NCI-H2029 treated with DMSO at 0.1 percent for 48 hours (cell line): ENCODE measurements around the gene NR2C2AP.
"Not testable (repeated sequence)": the region's sequence is repeated elsewhere in the genome, so short reads cannot be mapped to it uniquely, and the experiment has no call there.

ENCODE experiments used
- DNase-seq: peaks from one replicate; lab custom pipeline; 2025; lab: John Stamatoyannopoulos, UW

Gene NR2C2AP, protein sequence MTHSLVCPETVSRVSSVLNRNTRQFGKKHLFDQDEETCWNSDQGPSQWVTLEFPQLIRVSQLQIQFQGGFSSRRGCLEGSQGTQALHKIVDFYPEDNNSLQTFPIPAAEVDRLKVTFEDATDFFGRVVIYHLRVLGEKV

DNA sequence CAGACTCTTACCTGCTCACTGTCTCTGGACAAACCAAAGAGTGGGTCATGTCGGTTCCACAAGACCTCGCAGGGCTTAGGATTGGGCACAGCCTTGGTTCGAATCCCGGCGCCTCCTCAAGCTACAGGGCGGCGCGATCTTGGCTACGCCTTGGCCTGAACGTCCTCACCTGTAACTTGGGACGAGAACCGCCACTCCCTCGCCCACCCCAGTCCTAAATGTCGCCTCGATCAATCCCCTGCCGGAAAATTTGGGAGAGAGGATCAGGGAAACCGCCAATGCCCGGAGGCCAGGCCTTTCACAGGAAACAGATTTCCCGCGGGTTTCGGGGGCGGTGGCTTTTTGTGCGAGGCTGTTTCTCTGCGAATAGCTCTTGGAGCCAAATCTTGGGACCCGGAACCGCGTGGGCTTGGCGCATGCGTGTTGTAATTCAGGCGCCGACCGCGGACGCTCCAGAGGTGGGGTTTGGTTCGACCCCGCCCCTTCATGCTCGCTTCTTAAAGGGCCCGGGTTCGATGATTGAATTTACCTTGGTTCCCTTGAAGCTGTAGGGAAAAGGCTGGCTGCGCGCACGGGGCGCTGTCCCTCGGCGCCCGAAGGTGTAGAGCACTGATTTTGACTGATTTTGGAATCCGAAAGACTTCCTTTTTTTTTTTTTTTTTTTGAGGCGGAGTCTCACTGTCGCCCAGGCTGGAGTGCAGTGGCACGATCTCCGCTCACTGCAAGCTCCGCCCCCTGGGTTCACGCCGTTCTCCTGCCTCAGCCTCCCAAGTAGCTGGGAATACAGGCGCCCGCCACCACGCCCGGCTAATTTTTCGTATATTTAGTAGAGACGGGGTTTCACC, at the start of gene NR2C2AP:
NR2C2AP (minus strand) TSS at position 403 of the 845 bp plus-strand sequence; CDS start at position 49, 354 bp downstream.
- DNase-seq = peak; percentile 67

DNA sequence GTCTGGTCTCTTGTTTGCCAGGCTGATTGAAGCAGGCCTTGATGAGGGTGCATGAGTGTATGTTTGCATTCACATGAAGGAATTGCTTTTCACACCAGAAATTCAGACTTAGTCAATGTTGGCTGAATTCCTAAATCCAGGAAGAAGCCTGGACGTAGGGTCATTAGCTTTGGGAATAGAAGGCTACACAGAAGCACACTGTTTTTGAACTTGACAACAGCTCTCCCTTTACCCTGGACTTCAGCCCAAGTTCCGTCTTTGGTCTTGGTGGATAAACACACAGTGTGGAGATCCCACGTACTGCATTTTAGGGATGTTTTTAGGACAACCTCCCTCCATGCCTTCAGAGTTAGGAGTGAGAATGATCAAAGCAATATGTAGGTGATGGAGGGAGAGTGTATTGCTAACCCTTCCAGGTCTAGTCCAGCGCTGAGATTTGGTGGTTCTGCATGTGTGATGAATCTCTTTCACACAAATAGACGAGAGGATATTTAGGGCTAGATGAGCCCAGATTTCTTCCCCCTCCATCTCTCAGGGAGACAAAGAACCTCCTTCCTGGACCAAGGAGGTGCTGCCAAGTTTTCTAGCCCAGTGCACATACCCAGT, 47.1 kb upstream of the NR2C2AP start:
- no peak for DNase-seq

GRCh38 chr19:19240476-19240875, 37.3 kb upstream of the NR2C2AP start:
- DNase-seq = no peak

DNA sequence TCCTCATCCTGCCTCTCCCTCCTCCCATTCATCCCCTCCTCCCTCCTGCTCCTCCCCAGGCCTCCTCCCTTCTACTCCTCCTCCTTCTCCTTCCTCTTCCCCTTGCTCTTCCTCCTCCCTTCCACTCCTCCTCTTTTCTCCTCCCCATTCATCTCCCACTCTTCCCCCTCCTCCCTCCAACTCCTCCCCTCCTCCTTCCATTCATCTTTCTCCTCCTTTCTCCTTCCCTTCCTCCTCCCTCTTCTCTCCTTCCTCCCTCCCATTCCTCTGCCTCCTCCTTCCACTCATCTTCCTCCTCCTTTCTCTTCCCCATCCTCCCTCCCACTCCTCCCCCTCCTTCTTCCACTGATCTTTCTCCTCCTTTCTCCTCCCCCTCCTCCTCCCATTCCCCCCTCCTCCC, 36.5 kb upstream of the NR2C2AP start:
- DNase-seq = no peak

- no peak for DNase-seq
Observed at GRCh38 chr19:19238126-19238894, 35.1 kb upstream of the NR2C2AP start.

DNA sequence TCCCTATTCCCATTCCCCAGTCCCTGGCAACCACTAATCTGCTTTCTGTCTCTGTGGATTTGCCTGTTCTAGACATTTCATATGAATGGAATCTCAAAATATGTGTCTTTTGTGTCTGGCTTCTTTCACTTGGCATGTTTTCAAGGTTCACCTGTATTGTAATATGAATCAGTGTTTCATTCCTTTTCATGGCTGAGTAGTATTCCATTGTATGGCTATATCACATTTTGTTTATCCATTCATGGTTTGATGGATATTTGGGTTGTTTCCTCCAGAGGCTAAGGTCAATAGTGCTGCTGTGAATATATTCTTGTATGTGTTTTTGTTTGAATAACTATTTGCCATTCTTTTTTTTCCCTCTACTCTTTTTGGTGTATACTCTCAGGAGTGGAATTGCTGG, 33.0 kb upstream of the NR2C2AP start:
- no peak for DNase-seq

GRCh38 chr19:19234220-19234816, 31.1 kb upstream of the NR2C2AP start:
- no peak for DNase-seq

GRCh38 chr19:19232261-19232721, 29.1 kb upstream of the NR2C2AP start:
- DNase-seq = no peak

DNA sequence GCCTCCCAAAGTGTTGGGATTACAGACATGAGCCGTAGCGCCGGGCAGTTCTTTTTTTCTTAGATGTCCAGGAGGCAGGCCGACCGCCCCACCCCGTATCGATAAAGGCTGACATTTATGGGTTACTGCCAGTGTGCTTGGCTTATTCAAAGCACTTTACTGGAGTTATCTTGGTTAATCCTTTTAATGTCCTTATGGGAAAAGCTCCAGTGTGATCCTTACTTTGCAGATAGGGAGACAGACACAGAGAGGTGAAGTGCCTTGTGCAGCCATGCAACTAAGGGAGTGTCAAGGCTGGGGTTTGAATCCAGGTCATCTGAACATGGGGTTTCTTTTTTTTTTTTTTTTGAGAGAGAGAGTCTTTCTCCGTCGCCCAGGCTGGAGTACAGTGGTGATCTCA, 27.8 kb upstream of the NR2C2AP start:
- DNase-seq = no peak

- no peak for DNase-seq
Observed at GRCh38 chr19:19229701-19230100, 26.5 kb upstream of the NR2C2AP start.

DNA sequence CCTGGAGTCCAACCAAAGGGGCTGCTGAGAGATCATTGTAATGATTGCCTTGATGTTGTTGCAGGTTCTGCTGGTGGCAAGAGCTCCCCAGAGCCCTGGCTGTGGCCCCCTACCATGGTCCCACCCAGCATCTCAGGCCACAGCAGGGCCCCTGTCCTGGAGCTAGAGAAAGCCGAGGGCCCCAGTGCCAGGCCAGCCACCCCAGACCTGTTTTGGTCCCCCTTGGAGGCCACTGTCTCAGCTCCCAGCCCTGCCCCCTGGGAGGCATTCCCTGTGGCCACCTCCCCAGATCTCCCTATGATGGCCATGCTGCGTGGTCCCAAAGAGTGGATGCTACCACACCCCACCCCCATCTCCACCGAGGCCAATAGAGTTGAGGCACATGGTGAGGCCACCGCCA, 24.0 kb upstream of the NR2C2AP start:
- DNase-seq = no peak

DNA sequence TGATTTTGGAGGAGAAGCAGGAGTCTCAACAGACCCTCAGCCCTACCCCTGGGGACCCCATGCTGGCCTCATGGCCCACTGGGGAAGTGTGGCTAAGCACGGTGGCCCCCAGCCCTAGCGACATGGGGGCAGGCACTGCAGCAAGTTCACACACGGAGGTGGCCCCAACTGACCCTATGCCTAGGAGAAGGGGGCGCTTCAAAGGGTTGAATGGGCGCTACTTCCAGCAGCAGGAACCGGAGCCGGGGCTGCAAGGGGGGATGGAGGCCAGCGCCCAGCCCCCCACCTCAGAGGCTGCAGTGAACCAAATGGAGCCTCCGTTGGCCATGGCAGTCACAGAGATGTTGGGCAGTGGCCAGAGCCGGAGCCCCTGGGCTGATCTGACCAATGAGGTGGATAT, 23.4 kb upstream of the NR2C2AP start:
- no peak for DNase-seq

DNA sequence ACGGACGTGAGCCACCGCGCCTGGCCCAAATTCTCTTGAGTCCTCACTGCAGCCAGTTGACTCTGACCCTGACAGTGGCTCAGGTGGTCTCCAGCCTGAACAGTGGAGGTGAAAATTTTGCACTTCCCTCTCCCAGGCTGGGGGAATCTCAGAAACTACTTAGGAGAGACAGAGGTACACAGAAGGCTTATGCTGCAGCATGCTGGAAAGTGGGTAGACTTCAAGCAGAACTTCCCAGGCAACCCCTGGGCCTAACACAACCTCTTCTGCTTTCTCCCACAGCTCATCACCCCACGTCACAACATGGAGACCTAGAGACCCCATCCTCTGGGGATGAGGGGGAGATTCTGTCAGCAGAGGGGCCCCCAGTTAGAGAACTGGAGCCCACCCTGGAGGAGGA, 23.0 kb upstream of the NR2C2AP start:
- DNase-seq = no peak

DNA sequence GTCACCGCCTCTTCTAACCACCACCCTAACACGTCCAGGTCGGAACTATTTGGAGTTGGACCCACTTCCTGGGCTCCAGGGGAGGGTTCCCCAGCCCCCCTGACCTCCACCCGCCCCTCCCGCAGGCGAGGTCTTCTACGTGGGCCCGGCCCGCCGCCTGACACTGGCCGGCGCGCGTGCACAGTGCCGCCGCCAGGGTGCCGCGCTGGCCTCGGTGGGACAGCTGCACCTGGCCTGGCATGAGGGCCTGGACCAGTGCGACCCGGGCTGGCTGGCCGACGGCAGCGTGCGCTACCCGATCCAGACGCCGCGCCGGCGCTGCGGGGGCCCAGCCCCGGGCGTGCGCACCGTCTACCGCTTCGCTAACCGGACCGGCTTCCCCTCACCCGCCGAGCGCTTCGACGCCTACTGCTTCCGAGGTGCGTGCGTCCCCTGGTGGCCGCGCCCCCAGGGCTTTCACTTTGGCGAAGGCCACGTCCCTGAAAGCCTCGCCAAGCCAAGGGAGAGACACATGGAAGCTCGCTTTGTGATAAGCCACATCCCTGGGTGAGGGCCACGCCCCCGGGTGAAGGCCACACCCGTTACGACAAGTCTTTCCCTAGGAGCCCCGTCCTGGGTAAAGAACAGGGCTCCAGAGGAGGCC, 21.8 kb upstream of the NR2C2AP start:
- DNase-seq = peak; percentile 32

DNA sequence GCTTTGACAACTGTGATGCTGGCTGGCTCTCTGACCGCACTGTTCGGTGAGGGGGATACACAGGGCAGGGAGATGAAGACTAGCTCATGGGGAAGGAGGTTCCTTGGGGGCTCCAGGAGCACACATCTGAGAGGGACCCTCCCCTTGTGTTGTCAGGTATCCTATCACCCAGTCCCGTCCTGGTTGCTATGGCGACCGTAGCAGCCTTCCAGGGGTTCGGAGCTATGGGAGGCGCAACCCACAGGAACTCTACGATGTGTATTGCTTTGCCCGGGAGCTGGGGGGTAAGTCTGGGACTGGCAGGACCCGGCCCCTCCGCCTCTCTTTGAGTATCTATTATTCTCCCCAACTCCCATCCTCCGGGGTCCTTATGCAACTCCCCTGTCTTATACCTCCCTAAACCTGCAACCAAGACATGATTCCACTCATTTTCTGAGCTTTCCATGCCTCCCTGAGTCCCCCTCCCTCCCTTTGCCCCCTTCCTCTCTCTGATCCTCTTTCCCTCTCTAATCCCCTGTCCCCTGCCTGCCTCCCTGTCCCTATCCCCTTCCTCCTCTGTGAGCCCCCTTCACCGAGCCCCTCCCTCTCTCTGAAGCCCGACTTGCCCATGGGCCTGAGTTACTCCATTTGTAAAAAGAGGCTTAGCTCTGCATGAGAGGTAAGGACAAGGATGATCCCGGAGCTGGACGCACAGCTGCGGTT, 21.1 kb upstream of the NR2C2AP start:
- DNase-seq = no peak

- no peak for DNase-seq
Observed at GRCh38 chr19:19223636-19224035, 20.4 kb upstream of the NR2C2AP start.

GRCh38 chr19:19223060-19223459, 19.8 kb upstream of the NR2C2AP start:
- DNase-seq = no peak

- DNase-seq = not testable (repeated sequence)
Observed at GRCh38 chr19:19221000-19221399, 17.8 kb upstream of the NR2C2AP start.

- DNase-seq = no peak
Observed at GRCh38 chr19:19218911-19219310, 15.7 kb upstream of the NR2C2AP start.

DNA sequence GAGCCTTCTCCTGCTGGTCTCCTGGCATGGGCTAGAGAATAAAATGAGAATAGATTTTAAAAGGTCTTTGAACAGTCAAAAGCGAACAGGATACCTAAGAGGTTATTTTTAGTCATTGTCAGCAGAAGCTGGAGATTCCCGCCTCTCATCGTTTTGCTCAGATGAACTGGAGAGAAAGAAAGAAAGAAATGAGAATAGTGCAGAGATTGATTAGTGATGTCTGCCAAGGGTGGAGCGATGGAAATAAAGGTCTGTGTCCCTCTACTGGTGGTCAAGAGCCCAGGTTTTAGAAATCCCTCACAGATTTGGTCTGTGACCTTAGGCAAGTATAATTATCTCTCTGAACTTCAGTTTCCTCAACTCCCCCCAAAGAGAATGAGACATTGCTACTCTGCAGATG, 13.9 kb upstream of the NR2C2AP start:
- DNase-seq = no peak

DNA sequence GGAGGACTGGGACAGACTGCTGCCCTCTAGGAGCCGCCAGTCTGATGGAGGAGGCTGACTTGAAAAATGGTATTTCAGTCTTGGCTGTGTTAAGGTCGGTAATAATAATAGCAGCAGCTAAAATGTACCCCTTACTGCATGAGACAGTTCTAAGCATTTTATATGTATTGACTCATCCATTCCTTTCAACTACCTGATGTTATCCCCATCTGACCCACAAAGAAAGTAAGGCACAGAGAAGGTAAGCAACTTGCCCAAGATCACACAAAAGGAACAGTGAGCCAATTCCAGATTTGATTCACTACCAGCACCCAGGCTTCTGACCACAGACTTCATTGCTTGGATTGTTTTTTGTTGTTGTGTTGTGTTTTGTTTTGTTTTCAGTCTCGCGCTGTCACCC, 12.6 kb upstream of the NR2C2AP start:
- DNase-seq = no peak
